Measurements from ENCODE around the gene CBFA2T3.

CBFA2T3 gene

GRCh38 chr16:88977812-88978607 lies 1.0 kb upstream of the CBFA2T3 start:
- no peak for DNase-seq (ENCODE audit: low read depth in 1 of 2, low spot score in 1 of 2)

- no peak for DNase-seq (ENCODE audit: low read depth in 1 of 2, low spot score in 1 of 2)
Measured at GRCh38 chr16:88976366-88977017, 515 bp downstream of the CBFA2T3 start.

- DNase-seq (ENCODE audit: low read depth in 1 of 2, low spot score in 1 of 2): no peak
Measured at GRCh38 chr16:88975511-88976061, 1.4 kb downstream of the CBFA2T3 start.

GRCh38 chr16:88974916-88975215 lies 2.1 kb downstream of the CBFA2T3 start:
- DNase-seq (ENCODE audit: low read depth in 1 of 2, low spot score in 1 of 2): no peak

GRCh38 chr16:88974080-88974915 lies 2.7 kb downstream of the CBFA2T3 start:
- DNase-seq (ENCODE audit: low read depth in 1 of 2, low spot score in 1 of 2): no peak

- no peak for DNase-seq (ENCODE audit: low read depth in 1 of 2, low spot score in 1 of 2)
Measured at GRCh38 chr16:88973415-88974050, 3.5 kb downstream of the CBFA2T3 start.

GRCh38 chr16:88973007-88973410 lies 4.0 kb downstream of the CBFA2T3 start:
- no peak for DNase-seq (ENCODE audit: low read depth in 1 of 2, low spot score in 1 of 2)

- no peak for DNase-seq (ENCODE audit: low read depth in 1 of 2, low spot score in 1 of 2)
Measured at GRCh38 chr16:88972349-88972748, 4.7 kb downstream of the CBFA2T3 start.

GRCh38 chr16:88971371-88972097 lies 5.5 kb downstream of the CBFA2T3 start:
- no peak for DNase-seq (ENCODE audit: low read depth in 1 of 2, low spot score in 1 of 2)

GRCh38 chr16:88970539-88971065 lies 6.4 kb downstream of the CBFA2T3 start:
- no peak for DNase-seq (ENCODE audit: low read depth in 1 of 2, low spot score in 1 of 2)

- no peak for DNase-seq (ENCODE audit: low read depth in 1 of 2, low spot score in 1 of 2)
Measured at GRCh38 chr16:88970050-88970449, 7.0 kb downstream of the CBFA2T3 start.

GRCh38 chr16:88969361-88969831 lies 7.6 kb downstream of the CBFA2T3 start:
- no peak for DNase-seq (ENCODE audit: low read depth in 1 of 2, low spot score in 1 of 2)

- no peak for DNase-seq (ENCODE audit: low read depth in 1 of 2, low spot score in 1 of 2)
Measured at GRCh38 chr16:88968589-88969280, 8.3 kb downstream of the CBFA2T3 start.

GRCh38 chr16:88967830-88968588 lies 9.0 kb downstream of the CBFA2T3 start:
- DNase-seq (ENCODE audit: low read depth in 1 of 2, low spot score in 1 of 2): no peak

- DNase-seq (ENCODE audit: low read depth in 1 of 2, low spot score in 1 of 2): no peak
Measured at GRCh38 chr16:88966986-88967829, 9.8 kb downstream of the CBFA2T3 start.

- DNase-seq (ENCODE audit: low read depth in 1 of 2, low spot score in 1 of 2): no peak
Measured at GRCh38 chr16:88965826-88966480, 11.1 kb downstream of the CBFA2T3 start.

- DNase-seq (ENCODE audit: low read depth in 1 of 2, low spot score in 1 of 2): no peak
Measured at GRCh38 chr16:88965411-88965810, 11.6 kb downstream of the CBFA2T3 start.
